ENCODE results near the gene KIF26B.

KIF26B gene

GRCh38 chr1:245363461-245364200 lies 208.8 kb downstream of the KIF26B start:
- no peak for DNase-seq

GRCh38 chr1:245365095-245366020 lies 210.6 kb downstream of the KIF26B start:
- DNase-seq = no peak

- no peak for DNase-seq
Observed at GRCh38 chr1:245366886-245367285, 212.1 kb downstream of the KIF26B start.

GRCh38 chr1:245370175-245370825 lies 215.5 kb downstream of the KIF26B start:
- DNase-seq = no peak

GRCh38 chr1:245370905-245371581 lies 216.3 kb downstream of the KIF26B start:
- no peak for DNase-seq

GRCh38 chr1:245373131-245373530 lies 218.3 kb downstream of the KIF26B start:
- no peak for DNase-seq

- DNase-seq = no peak
Observed at GRCh38 chr1:245375789-245376460, 221.1 kb downstream of the KIF26B start.

- DNase-seq = no peak
Observed at GRCh38 chr1:245377854-245378253, 223.1 kb downstream of the KIF26B start.

- peak; percentile 2 for DNase-seq
Observed at GRCh38 chr1:245378311-245378722, 223.5 kb downstream of the KIF26B start.

GRCh38 chr1:245378745-245379144 lies 224.0 kb downstream of the KIF26B start:
- no peak for DNase-seq

- no peak for DNase-seq
Observed at GRCh38 chr1:245380790-245381535, 226.2 kb downstream of the KIF26B start.

GRCh38 chr1:245382981-245383380 lies 228.2 kb downstream of the KIF26B start:
- no peak for DNase-seq

- no peak for DNase-seq
Observed at GRCh38 chr1:245383396-245384330, 228.9 kb downstream of the KIF26B start.

GRCh38 chr1:245386297-245386971 lies 231.6 kb downstream of the KIF26B start:
- DNase-seq = no peak

GRCh38 chr1:245388687-245389086 lies 233.9 kb downstream of the KIF26B start:
- DNase-seq = no peak

- DNase-seq = no peak
Observed at GRCh38 chr1:245389873-245390272, 235.1 kb downstream of the KIF26B start.

GRCh38 chr1:245390975-245391374 lies 236.2 kb downstream of the KIF26B start:
- no peak for DNase-seq

GRCh38 chr1:245393694-245394093 lies 238.9 kb downstream of the KIF26B start:
- DNase-seq = no peak

GRCh38 chr1:245395680-245396079 lies 240.9 kb downstream of the KIF26B start:
- DNase-seq = no peak

- DNase-seq = no peak
Observed at GRCh38 chr1:245396615-245397014, 241.8 kb downstream of the KIF26B start.
